HepG2 (cell line): ENCODE data around the gene ABCC10. TPM values are rescaled to one million over a fixed set of nuclear protein-coding genes. Genes with fewer than 3 reads are reported as not detected.

Experiments used
- BORCS8-MEF2B ChIP-seq: sonication (generic); formaldehyde crosslinking; IDR thresholded peaks from 2 replicates; pipeline ENCODE4 v1.8.0; 2022; ENCODE audit warnings: mild to moderate bottlenecking, missing genetic modification reagents
- GABPB1 ChIP-seq: IDR thresholded peaks from 2 replicates; pipeline ENCODE4 v1.6.1; 2016; ENCODE audit warnings: mild to moderate bottlenecking, missing genetic modification reagents, moderate library complexity, missing compliant biosample characterization
- KDM6A ChIP-seq: IDR thresholded peaks from 2 replicates; pipeline ENCODE4 v1.6.1; 2016; ENCODE audit warnings: low read depth
- MEF2D ChIP-seq: sonication (generic); formaldehyde crosslinking; IDR thresholded peaks from 2 replicates; pipeline ENCODE4 v1.5.1; 2020; ENCODE audit warnings: mild to moderate bottlenecking, missing genetic modification reagents
- ZHX2 ChIP-seq, 2 experiments: sonication (generic) in 1 of 2; formaldehyde crosslinking in 1 of 2; IDR thresholded peaks; 2 replicates each; pipeline versions ENCODE4 v1.6.1 to v1.9.0; 2014 to 2022; ENCODE audit warnings: antibody characterized with exemption in 1 of 2, borderline replicate concordance in 1 of 2, inconsistent platforms in 1 of 2, low read depth in 1 of 2, missing genetic modification reagents in 1 of 2
- ZNF30 ChIP-seq: sonication (generic); formaldehyde crosslinking; IDR thresholded peaks from 2 replicates; pipeline ENCODE4 v1.5.0; 2020; ENCODE audit warnings: mild to moderate bottlenecking, missing genetic modification reagents
- ZNF674 ChIP-seq: sonication (generic); formaldehyde crosslinking; IDR thresholded peaks from 2 replicates; pipeline ENCODE4 v1.5.0; 2020; ENCODE audit warnings: low read depth, mild to moderate bottlenecking, missing genetic modification reagents
- ZSCAN5A ChIP-seq: sonication (generic); formaldehyde crosslinking; IDR thresholded peaks from 2 replicates; pipeline ENCODE4 v1.8.0; 2022; ENCODE audit warnings: mild to moderate bottlenecking, missing genetic modification reagents, borderline replicate concordance
- polyA plus RNA-seq, 8 experiments: library from polyadenylated mRNA; depleted of rRNA in 3 of 8; stranded (reverse) in 7 of 8; unstranded in 1 of 8; fragments of >200 nt; fragmentation: Illumina TruSeq in 4 of 8; extraction: Trizol in 4 of 8; gene quantifications; 2 replicates each; pipeline versions ENCODE4 v1.2.1 to v1.2.3, GENCODE V29; 2011 to 2016; ENCODE audit warnings: low read depth in 4 of 8, missing spikeins in 1 of 8, mixed read lengths in 1 of 8; ENCODE audit not compliant: insufficient read depth in 1 of 8
- total RNA-seq, 5 experiments: library from RNA; depleted of rRNA; stranded (reverse); fragments of >200 nt; fragmentation: Illumina TruSeq; extraction: Trizol; gene quantifications; 2 replicates each; pipeline ENCODE4 v1.2.3, GENCODE V29; 2016; ENCODE audit warnings: low read depth in 1 of 5
- TF ChIP-seq, protein P1 (sequence below): sonication (generic); formaldehyde crosslinking; IDR thresholded peaks from 2 replicates; pipeline ENCODE4 v1.4.0; 2020; ENCODE audit warnings: low read depth, mild to moderate bottlenecking, missing genetic modification reagents
- TF ChIP-seq, protein P2 (sequence below): sonication (generic); formaldehyde crosslinking; IDR thresholded peaks from 2 replicates; pipeline ENCODE4 v1.4.0; 2020; ENCODE audit warnings: low read depth, missing genetic modification reagents
- TF ChIP-seq, protein P3 (sequence below): sonication (generic); formaldehyde crosslinking; conservative IDR thresholded peaks from 2 replicates; pipeline ENCODE4 v1.4.0; 2020; ENCODE audit warnings: mild to moderate bottlenecking, missing genetic modification reagents, moderate library complexity

ABCC10 gene
- total and polyA plus RNA-seq, 2 of the 13 experiments (the other 11 are each of a cell fraction or from before 2014, with no cell fraction given): 16.0 to 24.3 TPM

DNA sequence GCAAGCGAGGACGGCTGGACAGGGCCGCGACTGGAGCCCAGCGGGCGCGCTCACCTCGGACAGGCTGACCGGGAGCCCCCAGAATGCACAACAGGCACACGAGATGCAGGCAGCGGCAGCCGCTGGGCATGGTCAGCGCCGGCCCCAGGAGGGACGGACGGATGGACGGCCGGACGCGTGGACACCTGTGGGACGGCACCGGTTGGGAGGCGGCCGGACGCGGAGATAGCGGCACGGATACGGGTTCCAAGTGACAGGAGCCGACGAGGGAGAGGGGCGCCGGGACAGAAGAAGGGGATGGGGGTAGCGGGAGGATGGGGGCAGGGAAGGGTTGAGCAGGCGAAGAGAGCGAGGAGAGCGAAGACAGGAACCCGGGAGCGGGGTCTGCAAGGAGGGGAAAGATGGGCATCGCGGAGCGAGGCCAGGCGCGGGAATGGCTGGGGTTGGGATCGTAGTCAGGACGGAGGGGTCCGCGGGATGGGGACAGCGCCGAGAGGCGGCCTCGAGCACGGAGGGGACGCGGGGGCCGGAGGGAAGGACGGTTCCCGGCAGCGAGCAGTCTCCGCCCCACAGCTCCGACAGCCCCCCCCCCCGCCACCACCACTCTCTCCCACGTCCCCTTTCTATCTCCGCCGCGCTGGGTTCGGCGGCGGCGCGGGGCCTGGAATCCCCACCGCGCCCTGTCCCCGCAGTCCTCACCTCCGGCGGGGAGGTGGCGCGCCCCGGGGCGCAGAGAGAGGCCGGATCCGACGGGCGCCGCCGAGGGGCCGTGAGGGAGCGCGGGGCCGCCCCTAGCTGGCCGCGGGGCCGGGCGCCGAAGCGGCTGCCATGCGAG is 27.6 kb downstream of the ABCC10 start (continued):
- TF ChIP-seq ZHX2 (IDR thresholded peaks at IDR 0.05; ENCODE audit: low read depth) (no peak), ZHX2 (CRISPR knock-in tag; IDR thresholded peaks at IDR 0.05; ENCODE audit: borderline replicate concordance) (no peak), KDM6A (CRISPR knock-in tag) (no peak), ZSCAN5A (CRISPR knock-in tag) (no peak), MEF2D (CRISPR knock-in tag) (no peak), GABPB1 (CRISPR knock-in tag) (peak; percentile 68), BORCS8-MEF2B (CRISPR knock-in tag) (no peak; the same call in 1 of the 2 replicates), ZNF30 (CRISPR knock-in tag) (0 out of 2 replicates have a peak, but pooled peaks have one; percentile 23), ZNF674 (CRISPR knock-in tag) (no peak)
- TF ChIP-seq, protein P1, sequence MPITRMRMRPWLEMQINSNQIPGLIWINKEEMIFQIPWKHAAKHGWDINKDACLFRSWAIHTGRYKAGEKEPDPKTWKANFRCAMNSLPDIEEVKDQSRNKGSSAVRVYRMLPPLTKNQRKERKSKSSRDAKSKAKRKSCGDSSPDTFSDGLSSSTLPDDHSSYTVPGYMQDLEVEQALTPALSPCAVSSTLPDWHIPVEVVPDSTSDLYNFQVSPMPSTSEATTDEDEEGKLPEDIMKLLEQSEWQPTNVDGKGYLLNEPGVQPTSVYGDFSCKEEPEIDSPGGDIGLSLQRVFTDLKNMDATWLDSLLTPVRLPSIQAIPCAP (CRISPR knock-in tag): no peak
- TF ChIP-seq, protein P2, sequence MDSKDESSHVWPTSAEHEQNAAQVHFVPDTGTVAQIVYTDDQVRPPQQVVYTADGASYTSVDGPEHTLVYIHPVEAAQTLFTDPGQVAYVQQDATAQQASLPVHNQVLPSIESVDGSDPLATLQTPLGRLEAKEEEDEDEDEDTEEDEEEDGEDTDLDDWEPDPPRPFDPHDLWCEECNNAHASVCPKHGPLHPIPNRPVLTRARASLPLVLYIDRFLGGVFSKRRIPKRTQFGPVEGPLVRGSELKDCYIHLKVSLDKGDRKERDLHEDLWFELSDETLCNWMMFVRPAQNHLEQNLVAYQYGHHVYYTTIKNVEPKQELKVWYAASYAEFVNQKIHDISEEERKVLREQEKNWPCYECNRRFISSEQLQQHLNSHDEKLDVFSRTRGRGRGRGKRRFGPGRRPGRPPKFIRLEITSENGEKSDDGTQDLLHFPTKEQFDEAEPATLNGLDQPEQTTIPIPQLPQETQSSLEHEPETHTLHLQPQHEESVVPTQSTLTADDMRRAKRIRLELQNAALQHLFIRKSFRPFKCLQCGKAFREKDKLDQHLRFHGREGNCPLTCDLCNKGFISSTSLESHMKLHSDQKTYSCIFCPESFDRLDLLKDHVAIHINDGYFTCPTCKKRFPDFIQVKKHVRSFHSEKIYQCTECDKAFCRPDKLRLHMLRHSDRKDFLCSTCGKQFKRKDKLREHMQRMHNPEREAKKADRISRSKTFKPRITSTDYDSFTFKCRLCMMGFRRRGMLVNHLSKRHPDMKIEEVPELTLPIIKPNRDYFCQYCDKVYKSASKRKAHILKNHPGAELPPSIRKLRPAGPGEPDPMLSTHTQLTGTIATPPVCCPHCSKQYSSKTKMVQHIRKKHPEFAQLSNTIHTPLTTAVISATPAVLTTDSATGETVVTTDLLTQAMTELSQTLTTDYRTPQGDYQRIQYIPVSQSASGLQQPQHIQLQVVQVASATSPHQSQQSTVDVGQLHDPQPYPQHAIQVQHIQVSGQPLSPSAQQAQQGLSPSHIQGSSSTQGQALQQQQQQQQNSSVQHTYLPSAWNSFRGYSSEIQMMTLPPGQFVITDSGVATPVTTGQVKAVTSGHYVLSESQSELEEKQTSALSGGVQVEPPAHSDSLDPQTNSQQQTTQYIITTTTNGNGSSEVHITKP: no peak
- TF ChIP-seq, protein P3, sequence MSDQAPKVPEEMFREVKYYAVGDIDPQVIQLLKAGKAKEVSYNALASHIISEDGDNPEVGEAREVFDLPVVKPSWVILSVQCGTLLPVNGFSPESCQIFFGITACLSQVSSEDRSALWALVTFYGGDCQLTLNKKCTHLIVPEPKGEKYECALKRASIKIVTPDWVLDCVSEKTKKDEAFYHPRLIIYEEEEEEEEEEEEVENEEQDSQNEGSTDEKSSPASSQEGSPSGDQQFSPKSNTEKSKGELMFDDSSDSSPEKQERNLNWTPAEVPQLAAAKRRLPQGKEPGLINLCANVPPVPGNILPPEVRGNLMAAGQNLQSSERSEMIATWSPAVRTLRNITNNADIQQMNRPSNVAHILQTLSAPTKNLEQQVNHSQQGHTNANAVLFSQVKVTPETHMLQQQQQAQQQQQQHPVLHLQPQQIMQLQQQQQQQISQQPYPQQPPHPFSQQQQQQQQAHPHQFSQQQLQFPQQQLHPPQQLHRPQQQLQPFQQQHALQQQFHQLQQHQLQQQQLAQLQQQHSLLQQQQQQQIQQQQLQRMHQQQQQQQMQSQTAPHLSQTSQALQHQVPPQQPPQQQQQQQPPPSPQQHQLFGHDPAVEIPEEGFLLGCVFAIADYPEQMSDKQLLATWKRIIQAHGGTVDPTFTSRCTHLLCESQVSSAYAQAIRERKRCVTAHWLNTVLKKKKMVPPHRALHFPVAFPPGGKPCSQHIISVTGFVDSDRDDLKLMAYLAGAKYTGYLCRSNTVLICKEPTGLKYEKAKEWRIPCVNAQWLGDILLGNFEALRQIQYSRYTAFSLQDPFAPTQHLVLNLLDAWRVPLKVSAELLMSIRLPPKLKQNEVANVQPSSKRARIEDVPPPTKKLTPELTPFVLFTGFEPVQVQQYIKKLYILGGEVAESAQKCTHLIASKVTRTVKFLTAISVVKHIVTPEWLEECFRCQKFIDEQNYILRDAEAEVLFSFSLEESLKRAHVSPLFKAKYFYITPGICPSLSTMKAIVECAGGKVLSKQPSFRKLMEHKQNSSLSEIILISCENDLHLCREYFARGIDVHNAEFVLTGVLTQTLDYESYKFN (CRISPR knock-in tag): no peak
